ENCODE data around the gene TPCN2.
"Not testable (repeated sequence)": the region's sequence is repeated elsewhere in the genome, so short reads cannot be mapped to it uniquely, and the experiment has no call there.

The TPCN2 gene

DNA sequence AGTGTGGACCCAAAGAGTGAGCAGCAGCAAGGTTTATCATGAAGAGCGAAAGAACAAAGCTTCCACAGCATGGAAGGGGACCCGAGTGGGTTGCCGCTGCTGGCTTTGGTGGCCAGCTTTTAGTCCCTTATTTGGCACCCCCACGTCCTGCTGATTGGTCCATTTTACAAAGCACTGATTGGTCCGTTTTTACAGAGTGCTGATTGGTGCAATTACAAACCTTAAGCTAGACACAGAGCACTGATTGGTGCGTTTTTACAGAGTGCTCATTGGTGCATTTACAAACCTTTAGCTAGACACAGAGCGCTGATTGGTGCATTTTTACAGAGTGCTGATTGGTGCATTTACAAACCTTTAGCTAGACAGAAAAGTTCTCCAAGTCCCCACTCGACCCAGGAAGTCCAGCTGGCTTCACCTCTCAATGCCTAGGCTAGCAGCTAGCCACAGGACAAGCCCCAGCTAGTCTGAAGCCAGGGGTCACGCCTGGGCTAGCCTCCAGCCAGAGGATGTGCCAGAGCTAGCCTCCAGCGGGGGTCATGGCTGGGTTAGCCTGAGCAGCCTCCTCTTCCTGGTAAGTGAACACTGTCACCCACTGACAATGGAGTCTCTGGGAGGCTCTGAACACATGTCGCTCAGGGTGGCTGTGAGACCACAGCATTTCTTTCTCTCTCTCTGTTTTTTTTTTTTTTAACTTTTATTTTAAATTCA lies 100.8 kb downstream of the TPCN2 start:
- not testable (repeated sequence) for H3K27ac ChIP-seq (ENCODE audit: low read depth, low read length); H3K9ac ChIP-seq (ENCODE audit: low read depth in 1 of 2, low read length in 2 of 2); H3K27me3 ChIP-seq (ENCODE audit: control insufficient read depth in 1 of 2, insufficient read depth in 2 of 2, low read length in 2 of 2); H3K4me3 ChIP-seq (ENCODE audit: low read depth in 1 of 2, low read length in 2 of 2); H3K36me3 ChIP-seq (ENCODE audit: control insufficient read depth in 1 of 2, insufficient read depth in 2 of 2, low read length in 2 of 2); H3K9me3 ChIP-seq (ENCODE audit: control insufficient read depth in 1 of 2, low read length in 2 of 2); H3K4me1 ChIP-seq (ENCODE audit: control insufficient read depth in 1 of 2, insufficient read depth in 2 of 2, low read length in 2 of 2)

DNA sequence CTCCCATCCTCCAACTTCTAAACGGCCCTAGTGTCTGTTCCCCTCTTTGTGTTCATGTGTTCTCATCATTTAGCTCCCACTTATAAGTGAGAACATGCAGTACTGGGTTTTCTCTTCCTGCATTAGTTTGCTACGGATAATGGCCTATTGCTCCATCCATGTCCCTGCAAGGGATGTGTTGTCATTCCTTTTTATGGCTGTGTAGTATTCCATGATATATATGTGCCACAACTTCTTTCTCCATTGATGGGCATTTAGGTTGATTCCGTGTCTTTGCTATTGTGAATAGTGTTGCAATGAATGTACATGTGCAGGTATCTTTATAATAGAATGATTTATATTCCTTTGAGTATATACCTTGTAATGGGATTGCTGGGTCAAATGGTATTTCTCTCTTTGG lies 101.4 kb downstream of the TPCN2 start:
- peaks cover 3 to 6% of the 10 kb centered on the region in 2 donors for H3K9me3 ChIP-seq (ENCODE audit: control insufficient read depth in 1 of 2, low read length in 2 of 2)
- H3K27me3 ChIP-seq (ENCODE audit: control insufficient read depth in 1 of 2, insufficient read depth in 2 of 2, low read length in 2 of 2), result no peaks in the 10 kb centered on the region
- no peaks in the 10 kb centered on the region for H3K36me3 ChIP-seq (ENCODE audit: control insufficient read depth in 1 of 2, insufficient read depth in 2 of 2, low read length in 2 of 2)
- no peaks in the 10 kb centered on the region for H3K4me1 ChIP-seq (ENCODE audit: control insufficient read depth in 1 of 2, insufficient read depth in 2 of 2, low read length in 2 of 2)
- no peak overlapping the region for H3K27ac ChIP-seq (ENCODE audit: low read depth, low read length)
- no peak overlapping the region for H3K9ac ChIP-seq (ENCODE audit: low read depth in 1 of 2, low read length in 2 of 2)
- H3K4me3 ChIP-seq (ENCODE audit: low read depth in 1 of 2, low read length in 2 of 2), result no peak overlapping the region

DNA sequence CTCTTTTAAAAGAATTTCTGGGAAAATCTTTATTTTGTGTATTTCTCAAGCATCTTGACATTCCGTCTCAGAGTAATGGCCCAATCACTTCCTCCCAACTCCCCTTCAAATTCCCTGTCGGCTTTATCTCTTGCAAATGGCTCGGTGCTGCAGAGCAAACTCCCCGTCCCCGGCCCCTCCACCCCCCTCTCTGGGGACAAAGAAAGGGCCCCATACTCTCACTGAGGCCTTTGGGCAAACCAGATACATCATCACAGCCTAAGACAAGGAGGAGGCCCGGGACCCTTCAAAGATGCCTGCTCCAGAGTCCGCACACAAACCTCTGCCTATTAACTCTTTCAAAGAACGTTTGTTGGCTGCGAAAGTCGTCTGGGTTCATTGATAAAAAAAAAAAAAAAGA lies 103.1 kb downstream of the TPCN2 start:
- no peak overlapping the region for H3K4me3 ChIP-seq (ENCODE audit: low read depth in 1 of 2, low read length in 2 of 2)
- H3K27me3 ChIP-seq (ENCODE audit: control insufficient read depth in 1 of 2, insufficient read depth in 2 of 2, low read length in 2 of 2), result no peaks in the 10 kb centered on the region
- no peak overlapping the region for H3K9ac ChIP-seq (ENCODE audit: low read depth in 1 of 2, low read length in 2 of 2)
- no peaks in the 10 kb centered on the region for H3K36me3 ChIP-seq (ENCODE audit: control insufficient read depth in 1 of 2, insufficient read depth in 2 of 2, low read length in 2 of 2)
- no peak overlapping the region for H3K27ac ChIP-seq (ENCODE audit: low read depth, low read length)
- H3K9me3 ChIP-seq (ENCODE audit: control insufficient read depth in 1 of 2, low read length in 2 of 2), result peaks cover 0 to 6% of the 10 kb centered on the region in 2 donors
- H3K4me1 ChIP-seq (ENCODE audit: control insufficient read depth in 1 of 2, insufficient read depth in 2 of 2, low read length in 2 of 2), result peaks cover 0 to 4% of the 10 kb centered on the region in 2 donors

DNA sequence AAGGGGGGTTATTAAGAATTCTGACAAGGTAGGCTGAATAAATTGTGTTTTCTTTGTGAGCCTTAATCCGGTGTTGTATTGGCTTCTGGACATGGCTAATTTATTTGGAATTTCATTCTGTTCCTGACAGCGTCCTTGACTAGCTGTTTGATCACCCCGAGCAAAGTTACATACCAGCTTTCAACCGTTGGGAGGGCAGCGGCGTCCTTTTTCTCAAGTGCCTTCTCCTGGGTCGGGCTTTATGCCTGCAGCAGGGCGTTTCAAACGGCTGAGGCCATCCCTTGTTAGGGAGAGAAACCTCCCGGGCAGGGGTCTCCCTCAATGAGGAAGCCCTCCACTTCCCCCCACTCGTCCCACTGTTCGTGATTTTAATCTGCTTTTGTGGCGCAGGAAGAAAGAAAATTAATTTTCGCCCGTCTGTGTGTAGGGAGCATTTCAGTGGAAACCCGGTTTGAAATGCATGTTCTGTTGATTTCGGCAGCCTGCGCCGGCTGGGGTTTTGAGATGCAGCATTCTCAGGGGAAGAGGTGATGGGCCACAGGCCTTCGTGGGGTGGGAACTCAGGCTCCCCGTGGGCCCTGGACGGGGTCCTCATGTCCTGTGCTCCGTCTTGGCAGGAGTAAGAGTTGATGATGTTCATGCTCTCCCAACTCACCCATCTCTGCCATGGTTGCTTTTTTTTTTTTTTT lies 104.1 kb downstream of the TPCN2 start:
- Histone ChIP-seq H3K9me3 (ENCODE audit: control insufficient read depth in 1 of 2, low read length in 2 of 2) (no peaks in the 10 kb centered on the region), H3K4me1 (ENCODE audit: control insufficient read depth in 1 of 2, insufficient read depth in 2 of 2, low read length in 2 of 2) (peaks cover 0 to 5% of the 10 kb centered on the region in 2 donors), H3K4me3 (ENCODE audit: low read depth in 1 of 2, low read length in 2 of 2) (no peak overlapping the region), H3K9ac (ENCODE audit: low read depth in 1 of 2, low read length in 2 of 2) (no peak overlapping the region), H3K36me3 (ENCODE audit: control insufficient read depth in 1 of 2, insufficient read depth in 2 of 2, low read length in 2 of 2) (no peaks in the 10 kb centered on the region), H3K27ac (ENCODE audit: low read depth, low read length) (no peak overlapping the region), H3K27me3 (ENCODE audit: control insufficient read depth in 1 of 2, insufficient read depth in 2 of 2, low read length in 2 of 2) (no peaks in the 10 kb centered on the region)

DNA sequence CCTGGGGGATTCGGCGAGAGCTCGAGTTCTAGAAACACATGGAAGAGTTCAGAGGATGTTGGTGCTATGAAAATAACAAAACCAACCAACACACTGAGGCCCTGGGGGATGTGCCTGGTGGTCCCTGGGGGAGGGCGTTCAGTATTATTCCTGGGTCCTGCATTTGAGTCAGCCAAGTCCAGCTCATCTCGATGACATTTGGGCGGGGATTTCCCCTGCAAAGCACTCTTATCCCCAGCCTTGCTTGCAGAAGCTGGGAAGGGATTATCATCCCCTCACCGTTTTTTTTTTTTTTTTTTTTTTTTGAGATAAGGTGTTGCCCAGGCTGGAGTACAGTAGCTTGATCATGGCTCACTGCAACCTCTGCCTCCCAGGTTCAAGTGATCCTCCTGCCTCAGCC lies 104.9 kb downstream of the TPCN2 start:
- Histone ChIP-seq H3K9me3 (ENCODE audit: control insufficient read depth in 1 of 2, low read length in 2 of 2) (no peaks in the 10 kb centered on the region), H3K4me1 (ENCODE audit: control insufficient read depth in 1 of 2, insufficient read depth in 2 of 2, low read length in 2 of 2) (peaks cover 0 to 5% of the 10 kb centered on the region in 2 donors), H3K36me3 (ENCODE audit: control insufficient read depth in 1 of 2, insufficient read depth in 2 of 2, low read length in 2 of 2) (no peaks in the 10 kb centered on the region), H3K4me3 (ENCODE audit: low read depth in 1 of 2, low read length in 2 of 2) (no peak overlapping the region), H3K27ac (ENCODE audit: low read depth, low read length) (no peak overlapping the region), H3K27me3 (ENCODE audit: control insufficient read depth in 1 of 2, insufficient read depth in 2 of 2, low read length in 2 of 2) (no peaks in the 10 kb centered on the region), H3K9ac (ENCODE audit: low read depth in 1 of 2, low read length in 2 of 2) (no peak overlapping the region)

DNA sequence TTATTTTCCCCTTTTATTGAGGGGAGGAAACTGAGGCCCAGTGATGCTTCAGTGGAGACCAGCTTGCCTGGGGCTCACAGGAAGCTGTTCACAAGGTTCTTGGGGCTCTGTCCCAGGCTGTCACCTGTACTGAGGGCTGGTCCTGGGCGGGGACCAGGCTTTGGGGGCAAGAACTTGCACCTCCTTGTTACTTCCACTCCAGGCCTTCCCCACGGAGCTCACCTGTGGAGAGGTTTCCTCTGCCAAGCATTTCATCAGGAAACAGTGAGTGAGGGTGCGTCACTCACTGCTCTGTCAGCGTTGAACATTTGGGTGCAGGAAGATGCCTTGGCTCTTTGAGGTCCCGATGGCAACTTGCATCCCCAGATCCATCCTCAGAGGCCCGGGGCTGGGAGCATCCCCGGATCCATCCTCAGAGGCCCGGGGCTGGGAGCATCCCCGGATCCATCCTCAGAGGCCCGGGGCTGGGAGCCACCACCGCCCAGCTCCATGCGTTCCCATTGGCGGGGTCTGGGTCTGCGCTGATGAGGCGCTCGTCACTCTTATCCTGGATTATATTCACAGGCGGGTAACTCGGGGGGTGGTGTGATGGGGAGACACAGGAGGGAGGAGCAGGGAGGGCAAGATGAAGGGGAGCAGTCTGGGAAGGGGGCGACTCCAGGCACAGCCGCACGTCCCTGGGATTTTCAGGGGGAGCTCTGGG lies 105.6 kb downstream of the TPCN2 start:
- no peak overlapping the region for H3K4me3 ChIP-seq (ENCODE audit: low read depth in 1 of 2, low read length in 2 of 2)
- H3K27me3 ChIP-seq (ENCODE audit: control insufficient read depth in 1 of 2, insufficient read depth in 2 of 2, low read length in 2 of 2), result no peaks in the 10 kb centered on the region
- H3K9me3 ChIP-seq (ENCODE audit: control insufficient read depth in 1 of 2, low read length in 2 of 2), result no peaks in the 10 kb centered on the region
- no peak overlapping the region for H3K9ac ChIP-seq (ENCODE audit: low read depth in 1 of 2, low read length in 2 of 2)
- no peaks in the 10 kb centered on the region for H3K36me3 ChIP-seq (ENCODE audit: control insufficient read depth in 1 of 2, insufficient read depth in 2 of 2, low read length in 2 of 2)
- H3K4me1 ChIP-seq (ENCODE audit: control insufficient read depth in 1 of 2, insufficient read depth in 2 of 2, low read length in 2 of 2), result peaks cover 0 to 5% of the 10 kb centered on the region in 2 donors
- H3K27ac ChIP-seq (ENCODE audit: low read depth, low read length), result no peak overlapping the region

DNA sequence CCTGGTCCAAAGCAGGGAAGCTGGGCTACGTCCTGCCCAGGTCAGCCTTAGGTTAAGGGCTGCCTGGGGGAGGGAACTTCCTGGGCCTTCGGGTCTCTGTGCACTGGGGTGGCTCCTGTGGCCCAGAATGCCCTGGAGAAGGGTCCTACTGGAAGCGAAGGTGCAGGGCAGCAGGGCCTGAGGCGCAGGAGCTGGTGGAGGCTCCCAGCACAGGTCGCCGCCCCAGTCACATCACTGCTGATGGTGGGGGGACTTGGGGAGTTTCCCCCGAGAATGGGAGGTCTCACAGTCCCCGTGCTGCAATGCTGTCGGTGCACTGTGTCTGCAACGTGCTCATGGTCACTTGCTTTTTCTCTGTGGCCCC lies 106.2 kb downstream of the TPCN2 start:
- Histone ChIP-seq H3K4me1 (ENCODE audit: control insufficient read depth in 1 of 2, insufficient read depth in 2 of 2, low read length in 2 of 2) (peaks cover 0 to 5% of the 10 kb centered on the region in 2 donors), H3K9ac (ENCODE audit: low read depth in 1 of 2, low read length in 2 of 2) (no peak overlapping the region), H3K27me3 (ENCODE audit: control insufficient read depth in 1 of 2, insufficient read depth in 2 of 2, low read length in 2 of 2) (no peaks in the 10 kb centered on the region), H3K27ac (ENCODE audit: low read depth, low read length) (no peak overlapping the region), H3K36me3 (ENCODE audit: control insufficient read depth in 1 of 2, insufficient read depth in 2 of 2, low read length in 2 of 2) (no peaks in the 10 kb centered on the region), H3K9me3 (ENCODE audit: control insufficient read depth in 1 of 2, low read length in 2 of 2) (no peaks in the 10 kb centered on the region), H3K4me3 (ENCODE audit: low read depth in 1 of 2, low read length in 2 of 2) (no peak overlapping the region)

DNA sequence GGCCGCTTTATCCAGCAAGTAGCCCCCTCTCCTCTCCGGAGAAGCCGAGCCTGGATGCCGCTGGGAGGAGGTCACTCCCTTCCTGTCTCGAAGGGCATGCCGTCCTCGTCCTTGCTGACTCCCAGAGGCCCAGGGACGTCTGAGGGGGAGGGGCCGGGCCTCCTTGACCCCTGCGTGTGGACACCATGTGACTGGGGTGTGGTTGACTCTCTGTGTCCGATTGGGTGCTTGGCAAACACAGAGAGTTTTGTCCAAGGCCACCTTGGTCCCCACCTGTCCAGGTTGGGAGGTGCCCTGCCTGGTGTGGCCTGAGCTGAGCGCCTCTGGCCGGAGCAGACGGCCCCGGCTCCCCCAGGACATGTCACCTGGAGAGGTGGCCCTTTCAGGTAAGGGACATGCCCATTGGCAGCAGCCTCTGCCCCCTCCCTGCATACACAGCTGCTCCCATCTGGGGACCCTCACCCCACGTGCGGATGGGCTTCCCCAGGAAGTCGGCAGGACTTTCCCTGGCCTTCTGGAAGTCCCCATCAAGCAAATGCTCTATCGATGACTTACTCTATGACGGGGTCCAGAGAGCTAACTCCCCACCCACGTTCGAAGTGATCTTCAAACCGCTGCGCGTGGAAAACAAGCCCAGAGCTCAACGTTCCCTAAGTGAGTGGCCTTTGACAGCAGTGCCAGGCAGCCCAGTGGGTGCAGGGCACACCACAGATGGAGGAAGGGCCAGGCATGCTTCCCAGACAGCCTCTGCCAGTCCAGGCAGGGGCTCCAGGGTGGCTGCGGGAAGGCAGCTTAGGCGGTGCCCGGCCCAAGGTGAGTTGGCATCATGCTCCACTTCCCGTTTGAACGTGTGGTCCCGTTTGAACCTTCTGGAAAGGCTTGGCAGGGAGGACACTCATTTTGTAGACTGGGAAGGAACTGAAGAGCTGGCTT lies 106.8 kb downstream of the TPCN2 start, which contains the start of gene SMIM38:
Gene SMIM38, plus strand, starts transcription at position 634 of the 933 bp plus-strand sequence. CDS start 1,912 bp downstream, outside the sequence.
- Histone ChIP-seq H3K36me3 (ENCODE audit: control insufficient read depth in 1 of 2, insufficient read depth in 2 of 2, low read length in 2 of 2) (no peaks in the 10 kb centered on the region), H3K9ac (ENCODE audit: low read depth in 1 of 2, low read length in 2 of 2) (no peak within 1 kb of the TSS), H3K4me3 (ENCODE audit: low read depth in 1 of 2, low read length in 2 of 2) (no peak within 1 kb of the TSS), H3K9me3 (ENCODE audit: control insufficient read depth in 1 of 2, low read length in 2 of 2) (no peaks in the 10 kb centered on the region), H3K27ac (ENCODE audit: low read depth, low read length) (no peak within 1 kb of the TSS), H3K27me3 (ENCODE audit: control insufficient read depth in 1 of 2, insufficient read depth in 2 of 2, low read length in 2 of 2) (no peaks in the 10 kb centered on the region), H3K4me1 (ENCODE audit: control insufficient read depth in 1 of 2, insufficient read depth in 2 of 2, low read length in 2 of 2) (peaks cover 0 to 5% of the 10 kb centered on the region in 2 donors)

DNA sequence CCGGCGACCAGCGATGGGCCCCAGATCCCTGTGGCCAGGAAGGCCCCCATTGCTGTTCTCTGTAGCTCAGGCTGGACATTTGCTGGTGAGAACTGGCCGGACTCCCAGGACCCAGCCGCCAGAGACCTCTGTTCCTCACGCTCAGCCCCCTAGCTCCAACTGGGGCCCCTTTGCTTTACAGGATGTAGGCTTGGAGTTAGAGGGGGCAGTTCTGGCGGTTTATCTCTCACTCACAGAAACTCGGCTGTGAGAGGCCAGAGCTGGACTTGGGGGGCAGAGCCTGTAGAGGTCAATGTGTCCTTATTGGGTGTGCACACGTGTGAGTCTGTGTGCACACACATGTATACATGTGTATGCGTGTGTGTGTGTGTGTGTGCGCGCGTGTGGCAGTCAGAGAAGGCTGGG lies 107.5 kb downstream of the TPCN2 start:
- H3K9ac ChIP-seq (ENCODE audit: low read depth in 1 of 2, low read length in 2 of 2), result no peak overlapping the region
- H3K9me3 ChIP-seq (ENCODE audit: control insufficient read depth in 1 of 2, low read length in 2 of 2), result no peaks in the 10 kb centered on the region
- H3K27ac ChIP-seq (ENCODE audit: low read depth, low read length), result no peak overlapping the region
- H3K4me3 ChIP-seq (ENCODE audit: low read depth in 1 of 2, low read length in 2 of 2), result no peak overlapping the region
- H3K27me3 ChIP-seq (ENCODE audit: control insufficient read depth in 1 of 2, insufficient read depth in 2 of 2, low read length in 2 of 2), result no peaks in the 10 kb centered on the region
- peaks cover 0 to 5% of the 10 kb centered on the region in 2 donors for H3K4me1 ChIP-seq (ENCODE audit: control insufficient read depth in 1 of 2, insufficient read depth in 2 of 2, low read length in 2 of 2)
- H3K36me3 ChIP-seq (ENCODE audit: control insufficient read depth in 1 of 2, insufficient read depth in 2 of 2, low read length in 2 of 2), result no peaks in the 10 kb centered on the region

Data from duodenal mucosa (tissue), 2 donors.